Hematopoietic multipotent progenitor cell treated with erythropoietin and hydrocortisone succinate and interleukin-3 and kit ligand, for 8 days (in vitro differentiated cells): ENCODE data around the gene KIFBP.
"Not testable (repeated sequence)": the region's sequence is repeated elsewhere in the genome, so short reads cannot be mapped to it uniquely, and the experiment has no call there.

Experiments
- DNase-seq: peaks from one replicate; pipeline ENCODE4 v3.0.0-alpha.2; 2015

Gene KIFBP, protein sequence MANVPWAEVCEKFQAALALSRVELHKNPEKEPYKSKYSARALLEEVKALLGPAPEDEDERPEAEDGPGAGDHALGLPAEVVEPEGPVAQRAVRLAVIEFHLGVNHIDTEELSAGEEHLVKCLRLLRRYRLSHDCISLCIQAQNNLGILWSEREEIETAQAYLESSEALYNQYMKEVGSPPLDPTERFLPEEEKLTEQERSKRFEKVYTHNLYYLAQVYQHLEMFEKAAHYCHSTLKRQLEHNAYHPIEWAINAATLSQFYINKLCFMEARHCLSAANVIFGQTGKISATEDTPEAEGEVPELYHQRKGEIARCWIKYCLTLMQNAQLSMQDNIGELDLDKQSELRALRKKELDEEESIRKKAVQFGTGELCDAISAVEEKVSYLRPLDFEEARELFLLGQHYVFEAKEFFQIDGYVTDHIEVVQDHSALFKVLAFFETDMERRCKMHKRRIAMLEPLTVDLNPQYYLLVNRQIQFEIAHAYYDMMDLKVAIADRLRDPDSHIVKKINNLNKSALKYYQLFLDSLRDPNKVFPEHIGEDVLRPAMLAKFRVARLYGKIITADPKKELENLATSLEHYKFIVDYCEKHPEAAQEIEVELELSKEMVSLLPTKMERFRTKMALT

DNA sequence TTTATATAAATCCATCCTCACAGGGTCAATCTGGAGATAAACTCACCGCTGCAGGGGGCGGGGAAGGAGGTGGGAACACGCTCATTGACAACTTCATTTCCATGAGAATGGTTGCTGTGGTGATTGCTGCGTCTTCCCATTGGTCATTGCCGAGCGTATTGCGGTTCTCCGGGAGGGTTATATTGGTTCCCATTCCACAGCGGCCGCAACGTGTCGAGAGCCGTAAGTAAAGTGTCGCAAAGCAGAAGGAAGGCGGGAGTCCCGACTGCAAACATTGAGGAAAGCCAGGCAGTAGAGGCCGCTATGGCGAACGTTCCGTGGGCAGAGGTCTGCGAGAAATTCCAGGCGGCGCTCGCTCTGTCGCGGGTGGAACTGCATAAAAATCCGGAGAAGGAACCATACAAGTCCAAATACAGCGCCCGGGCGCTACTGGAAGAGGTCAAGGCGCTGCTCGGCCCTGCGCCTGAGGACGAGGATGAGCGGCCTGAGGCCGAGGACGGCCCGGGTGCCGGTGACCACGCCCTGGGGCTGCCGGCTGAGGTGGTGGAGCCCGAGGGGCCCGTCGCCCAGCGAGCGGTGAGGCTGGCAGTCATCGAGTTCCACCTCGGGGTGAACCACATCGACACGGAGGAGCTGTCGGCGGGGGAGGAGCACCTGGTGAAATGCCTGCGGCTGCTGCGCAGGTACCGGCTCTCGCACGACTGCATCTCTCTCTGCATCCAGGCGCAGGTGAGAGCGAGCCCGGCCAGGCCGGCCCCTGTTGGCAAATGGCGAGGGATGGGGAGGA is at the start of gene KIFBP:
Gene KIFBP (plus strand): TSS at position 274 of the 787 bp plus-strand sequence. CDS start 30 bp downstream, at position 304.
- DNase-seq, result peak; percentile 98

DNA sequence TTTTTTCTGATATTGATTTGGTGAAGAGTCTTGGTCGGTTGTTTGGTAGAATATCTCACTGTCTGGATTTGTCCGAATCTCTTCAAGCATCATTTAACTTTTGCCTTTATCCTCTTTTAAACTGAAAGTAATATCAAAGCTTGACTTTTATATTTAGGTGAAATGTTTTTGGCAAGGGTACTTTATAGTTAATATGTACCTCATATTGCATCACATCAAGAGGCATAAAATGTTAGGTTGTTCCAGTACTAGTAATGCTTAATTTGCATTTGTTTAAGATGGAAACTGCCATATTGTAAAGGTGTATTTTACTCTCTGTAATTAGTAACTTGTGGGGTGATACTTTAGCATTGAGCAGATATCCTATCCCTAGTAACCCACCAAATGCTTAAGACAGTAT is 49.7 kb upstream of the KIFBP start:
- DNase-seq, result no peak

DNA sequence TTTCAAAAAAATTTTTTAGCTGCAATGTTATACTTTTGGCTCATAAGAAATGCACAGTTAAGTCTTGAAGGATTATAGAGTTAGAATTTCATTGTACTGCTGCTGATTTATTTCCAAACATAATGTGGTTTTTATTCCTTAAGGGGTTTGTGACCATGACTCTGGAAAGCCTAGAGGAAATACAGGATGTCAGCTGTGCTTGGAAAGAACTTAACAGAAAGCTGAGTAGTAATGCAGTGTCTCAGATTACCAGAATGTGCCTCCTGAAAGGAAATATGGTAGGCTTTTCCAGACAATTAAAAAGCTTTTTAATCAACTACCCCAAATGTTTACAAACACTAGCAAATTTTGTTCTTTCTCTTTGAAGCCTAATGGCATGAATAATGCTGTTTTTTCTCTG is 47.7 kb upstream of the KIFBP start:
- DNase-seq, result not testable (repeated sequence)

DNA sequence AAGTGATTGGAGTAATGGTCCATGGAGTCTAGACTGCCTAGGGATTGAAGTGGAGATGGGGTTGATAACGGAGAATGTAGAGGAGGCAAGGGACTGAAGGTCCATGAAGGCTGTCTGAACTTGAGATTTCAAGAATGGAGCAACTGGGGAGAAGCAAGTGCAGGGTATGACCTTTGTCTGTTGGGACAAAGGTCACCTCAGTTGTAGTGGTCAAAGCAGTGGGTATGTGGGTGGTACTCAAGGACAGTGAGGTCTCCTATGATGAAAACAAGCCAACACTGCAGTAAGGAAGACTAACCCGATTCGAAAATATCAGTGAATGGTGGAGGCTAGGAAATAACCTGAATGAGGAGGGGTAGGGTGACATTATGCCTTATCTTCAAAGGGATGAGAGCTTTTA is 38.0 kb upstream of the KIFBP start:
- no peak for DNase-seq

DNA sequence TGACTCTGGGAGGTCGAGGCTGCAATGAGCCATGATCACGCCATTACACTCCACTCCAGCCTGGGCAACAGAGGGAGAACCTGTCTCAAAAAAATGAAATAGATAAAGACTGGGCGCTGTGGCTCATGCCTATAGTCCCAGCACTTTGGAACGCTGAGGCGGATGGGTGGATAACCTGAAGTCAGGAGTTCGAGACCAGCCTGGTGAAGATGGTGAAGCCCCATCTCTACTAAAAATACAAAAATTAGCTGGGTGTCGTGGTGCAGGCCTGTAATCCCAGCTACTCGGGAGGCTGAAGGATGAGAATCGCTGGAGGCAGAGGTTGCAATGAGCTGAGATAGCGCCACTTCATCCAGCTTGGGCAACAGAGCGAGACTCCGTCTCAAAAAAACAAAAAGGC is 33.7 kb upstream of the KIFBP start:
- no peak for DNase-seq

DNA sequence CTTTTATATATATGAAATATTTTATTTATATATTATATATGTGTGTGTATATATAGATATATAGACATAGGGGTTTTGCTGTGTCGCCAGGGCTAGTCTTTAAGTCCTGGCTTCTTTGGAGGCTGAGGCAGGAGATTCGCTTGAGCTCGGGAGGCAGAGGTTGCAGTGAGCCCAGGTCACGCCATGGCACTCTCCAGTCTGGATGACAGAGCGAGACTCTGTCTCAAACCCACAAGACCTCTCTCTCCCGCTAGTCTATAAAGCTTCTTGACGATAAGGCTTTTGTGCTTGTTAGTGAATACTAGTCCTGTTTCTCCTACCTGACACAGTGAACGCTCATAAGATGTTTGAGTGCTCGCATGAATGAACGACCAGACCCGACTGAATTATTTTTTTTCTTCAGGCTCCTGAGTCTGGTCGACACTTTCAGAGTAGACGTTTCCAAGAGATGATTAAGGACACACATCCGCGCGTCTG is 33.2 kb upstream of the KIFBP start:
- DNase-seq, result no peak

DNA sequence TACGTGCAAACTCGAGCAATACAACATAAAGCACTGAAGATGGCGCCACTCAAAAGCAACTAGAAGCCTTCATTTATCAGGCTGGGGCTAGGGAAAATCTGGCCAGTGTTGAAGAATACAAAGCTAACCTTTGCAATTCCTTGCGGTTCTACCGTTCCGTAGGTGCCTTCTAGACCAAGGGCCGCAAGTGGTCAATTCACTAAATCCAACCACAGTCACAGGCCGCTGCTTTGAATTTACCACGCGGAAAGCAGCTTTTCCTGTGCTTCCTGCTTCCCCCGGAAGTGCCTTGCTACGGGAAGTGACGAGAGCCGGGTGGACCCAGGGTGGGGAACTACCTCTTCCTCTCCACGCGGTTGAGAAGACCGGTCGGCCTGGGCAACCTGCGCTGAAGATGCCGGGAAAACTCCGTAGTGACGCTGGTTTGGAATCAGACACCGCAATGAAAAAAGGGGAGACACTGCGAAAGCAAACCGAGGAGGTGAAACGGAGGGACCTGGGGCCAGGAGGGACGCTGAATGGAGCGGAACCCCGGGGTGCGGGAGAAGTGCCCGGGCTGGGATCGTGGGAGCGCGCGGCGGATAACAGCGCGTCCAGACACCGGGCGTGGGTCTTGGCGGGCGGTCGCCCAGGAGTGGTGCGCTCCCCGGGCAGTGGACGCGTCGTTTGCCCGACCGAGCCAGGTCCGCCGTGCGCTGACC is 32.6 kb upstream of the KIFBP start, which contains the start of gene DDX21:
Gene DDX21 (plus strand): TSS at position 339 of the 701 bp plus-strand sequence. CDS start 56 bp downstream, at position 395.
- DNase-seq, result peak; percentile 96

DNA sequence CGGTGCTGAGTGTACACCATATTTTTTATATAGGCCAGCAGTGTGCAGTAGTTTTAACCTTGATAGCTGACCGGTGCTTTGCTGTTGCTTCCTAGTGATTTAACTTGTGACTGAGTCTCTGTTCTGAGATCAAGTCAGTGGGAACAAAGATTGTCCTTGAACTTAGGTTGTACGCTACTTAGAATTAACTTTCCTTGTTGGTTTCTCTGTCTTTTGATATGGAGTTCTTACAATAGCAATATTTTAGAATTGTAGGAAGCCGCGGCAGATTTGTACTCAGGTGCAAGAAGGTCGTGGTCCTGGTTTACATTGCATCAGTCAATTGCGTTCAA is 31.4 kb upstream of the KIFBP start:
- no peak for DNase-seq

DNA sequence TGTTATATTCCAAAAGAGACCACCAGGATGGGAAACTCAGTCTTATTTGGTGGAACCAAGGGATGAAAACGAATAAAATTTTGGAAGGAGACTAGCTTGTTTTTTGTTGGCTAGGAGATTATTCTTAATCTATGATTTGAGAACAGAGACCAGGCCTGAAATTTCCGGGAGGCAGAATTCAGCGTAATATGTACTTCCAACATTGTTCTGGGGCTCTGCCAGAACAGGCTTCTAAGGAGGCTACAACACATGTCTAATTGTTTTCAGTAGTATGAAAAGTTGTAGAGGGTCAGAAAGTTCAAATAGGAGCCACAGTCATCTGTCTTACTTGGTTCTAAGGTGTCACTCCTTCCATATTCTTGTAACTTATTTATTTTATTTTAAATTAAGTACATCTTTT is 30.9 kb upstream of the KIFBP start:
- peak; percentile 9 for DNase-seq

DNA sequence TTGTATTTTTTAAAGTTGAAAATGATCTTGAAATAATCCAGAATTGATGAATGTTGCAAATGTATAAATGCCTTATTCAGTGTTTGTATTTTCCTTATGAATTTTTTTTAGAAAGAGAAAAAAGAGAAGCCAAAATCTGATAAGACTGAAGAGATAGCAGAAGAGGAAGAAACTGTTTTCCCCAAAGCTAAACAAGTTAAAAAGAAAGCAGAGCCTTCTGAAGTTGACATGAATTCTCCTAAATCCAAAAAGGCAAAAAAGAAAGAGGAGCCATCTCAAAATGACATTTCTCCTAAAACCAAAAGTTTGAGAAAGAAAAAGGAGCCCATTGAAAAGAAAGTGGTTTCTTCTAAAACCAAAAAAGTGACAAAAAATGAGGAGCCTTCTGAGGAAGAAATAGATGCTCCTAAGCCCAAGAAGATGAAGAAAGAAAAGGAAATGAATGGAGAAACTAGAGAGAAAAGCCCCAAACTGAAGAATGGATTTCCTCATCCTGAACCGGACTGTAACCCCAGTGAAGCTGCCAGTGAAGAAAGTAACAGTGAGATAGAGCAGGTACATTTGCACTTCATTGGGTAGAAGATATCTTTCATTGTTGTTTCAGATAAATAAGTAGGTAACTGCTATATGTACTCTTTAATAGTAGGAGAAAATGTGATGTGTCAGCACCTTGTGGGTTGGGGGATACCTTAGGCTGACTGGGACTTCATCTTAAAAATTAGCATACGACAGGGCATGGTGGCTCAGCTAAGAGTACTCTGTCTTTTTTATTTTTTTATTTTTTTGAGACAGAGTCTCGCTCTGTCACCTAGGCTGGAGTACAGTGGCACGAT is 28.7 kb upstream of the KIFBP start:
- no peak for DNase-seq

DNA sequence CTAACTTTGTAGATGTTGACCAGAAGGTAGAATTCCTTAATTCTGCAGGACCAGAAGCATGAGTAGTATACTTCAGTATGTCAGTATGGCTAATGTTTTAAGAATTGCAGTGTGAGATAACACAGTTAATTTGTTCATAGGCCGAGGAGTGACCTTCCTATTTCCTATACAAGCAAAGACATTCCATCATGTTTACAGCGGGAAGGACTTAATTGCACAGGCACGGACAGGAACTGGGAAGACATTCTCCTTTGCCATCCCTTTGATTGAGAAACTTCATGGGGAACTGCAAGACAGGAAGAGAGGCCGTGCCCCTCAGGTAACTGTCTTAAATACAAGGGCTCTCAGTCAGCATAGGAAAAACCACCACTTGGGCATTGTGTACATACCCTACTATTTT is 25.5 kb upstream of the KIFBP start:
- DNase-seq, result no peak

DNA sequence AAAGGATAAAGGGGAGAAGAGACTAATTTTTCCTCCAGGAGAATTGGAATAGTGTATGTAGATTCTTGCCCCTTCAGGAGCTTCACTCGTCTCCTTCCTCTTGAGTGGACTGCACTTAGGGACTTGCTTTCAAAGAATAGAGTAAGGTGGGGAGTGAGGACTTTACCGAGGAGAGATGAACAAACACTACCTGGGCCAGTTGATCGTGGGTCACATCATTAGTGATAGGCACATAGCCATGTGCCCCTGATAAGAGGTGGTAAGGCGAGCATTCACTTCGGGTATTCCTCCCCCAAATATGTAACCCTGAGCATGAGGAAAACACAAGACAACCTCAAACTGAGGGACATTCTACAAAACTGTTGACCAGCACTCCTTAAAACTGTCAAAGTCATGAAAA is 14.6 kb upstream of the KIFBP start:
- DNase-seq, result no peak

DNA sequence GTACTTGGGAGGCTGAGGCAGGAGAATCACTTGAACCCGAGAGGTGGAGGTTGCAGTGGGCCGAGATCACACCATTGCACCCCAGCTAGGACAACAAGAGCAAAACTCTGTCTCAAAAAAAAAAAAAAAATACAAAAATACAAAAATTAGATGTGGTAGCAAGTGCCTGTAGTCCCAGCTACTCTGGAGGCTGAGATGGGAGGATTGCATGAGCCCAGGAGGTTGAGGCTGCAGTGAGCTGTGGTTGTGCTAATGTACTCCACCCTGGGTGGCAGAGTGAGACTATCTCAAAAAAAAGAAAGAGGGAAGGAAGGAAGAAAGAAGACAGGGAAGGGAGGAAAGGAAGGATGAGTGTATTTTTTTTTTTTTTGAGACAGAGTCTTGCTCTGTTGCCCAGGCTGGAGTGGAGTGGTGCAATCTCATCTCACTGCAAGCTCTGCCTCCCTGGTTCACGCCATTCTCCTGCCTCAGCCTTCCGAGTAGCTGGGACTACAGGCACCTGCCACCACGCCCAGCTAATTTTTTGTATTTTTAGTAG is 12.6 kb upstream of the KIFBP start:
- not testable (repeated sequence) for DNase-seq

DNA sequence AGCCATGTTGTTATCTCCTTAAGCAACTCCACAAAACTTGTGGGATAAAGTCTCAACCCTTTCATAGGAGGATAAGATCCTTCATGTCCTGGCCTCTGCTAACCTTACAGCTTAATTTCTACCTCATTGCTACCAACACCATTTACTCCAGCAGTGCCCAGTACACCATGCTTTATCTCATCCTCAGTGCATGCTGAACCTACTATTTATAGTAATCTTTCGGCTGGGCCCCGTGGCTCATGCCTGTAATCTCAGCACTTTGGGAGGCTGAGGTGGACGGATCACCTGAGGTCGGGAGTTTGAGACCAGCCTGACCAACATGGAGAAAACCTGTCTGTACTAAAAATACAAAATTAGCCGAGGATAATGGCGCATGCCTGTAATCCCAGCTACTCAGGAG is 8.9 kb upstream of the KIFBP start:
- not testable (repeated sequence) for DNase-seq

DNA sequence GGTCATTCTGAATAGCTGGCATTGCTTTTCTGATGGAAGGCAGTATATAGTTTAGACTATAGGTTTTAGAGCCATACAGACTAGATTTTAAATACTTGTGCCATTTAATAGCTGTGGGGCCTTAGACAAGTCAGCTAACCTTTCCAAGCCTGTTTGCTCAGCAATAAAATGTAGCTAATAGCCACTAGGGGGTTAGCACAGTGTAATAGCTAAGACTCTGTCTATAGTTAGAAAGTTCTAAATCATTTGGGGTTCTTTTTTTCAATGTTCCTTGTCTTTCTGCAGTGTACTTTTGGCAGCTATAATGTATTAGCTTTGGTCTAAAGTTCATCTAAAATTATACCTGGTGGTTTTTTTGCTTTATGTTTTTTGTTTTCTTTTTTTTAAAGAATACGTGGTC is 7.5 kb upstream of the KIFBP start:
- no peak for DNase-seq

DNA sequence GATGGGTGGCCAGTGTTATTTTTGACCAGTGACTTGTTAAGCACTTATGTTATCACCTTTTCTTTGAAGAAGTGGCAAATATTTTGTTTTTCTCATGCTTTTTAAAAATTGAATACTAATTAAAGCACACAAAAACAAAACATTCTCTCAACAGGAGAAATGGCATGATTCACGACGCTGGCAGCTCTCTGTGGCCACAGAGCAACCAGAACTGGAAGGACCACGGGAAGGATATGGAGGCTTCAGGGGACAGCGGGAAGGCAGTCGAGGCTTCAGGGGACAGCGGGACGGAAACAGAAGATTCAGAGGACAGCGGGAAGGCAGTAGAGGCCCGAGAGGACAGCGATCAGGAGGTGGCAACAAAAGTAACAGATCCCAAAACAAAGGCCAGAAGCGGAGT is 6.2 kb upstream of the KIFBP start:
- DNase-seq, result no peak

DNA sequence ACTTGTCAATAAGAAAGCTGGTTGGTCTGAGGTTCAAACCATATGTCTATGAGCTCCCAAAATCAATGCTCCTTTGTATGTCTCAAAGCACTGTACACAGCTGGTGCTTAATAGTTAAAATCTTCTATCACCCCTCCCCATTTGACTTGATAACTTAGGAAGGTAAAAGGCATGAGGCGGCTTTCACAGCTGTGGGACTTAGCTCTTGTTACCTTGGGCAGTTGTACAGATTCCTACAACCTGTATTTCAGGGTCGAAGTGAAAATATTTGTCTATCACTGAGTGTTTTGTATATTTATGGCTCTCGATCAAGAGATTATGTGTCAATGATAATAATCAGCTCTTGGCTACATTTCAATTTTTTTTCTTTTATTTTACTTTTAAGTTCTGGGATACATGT is 992 bp upstream of the KIFBP start:
- no peak for DNase-seq

DNA sequence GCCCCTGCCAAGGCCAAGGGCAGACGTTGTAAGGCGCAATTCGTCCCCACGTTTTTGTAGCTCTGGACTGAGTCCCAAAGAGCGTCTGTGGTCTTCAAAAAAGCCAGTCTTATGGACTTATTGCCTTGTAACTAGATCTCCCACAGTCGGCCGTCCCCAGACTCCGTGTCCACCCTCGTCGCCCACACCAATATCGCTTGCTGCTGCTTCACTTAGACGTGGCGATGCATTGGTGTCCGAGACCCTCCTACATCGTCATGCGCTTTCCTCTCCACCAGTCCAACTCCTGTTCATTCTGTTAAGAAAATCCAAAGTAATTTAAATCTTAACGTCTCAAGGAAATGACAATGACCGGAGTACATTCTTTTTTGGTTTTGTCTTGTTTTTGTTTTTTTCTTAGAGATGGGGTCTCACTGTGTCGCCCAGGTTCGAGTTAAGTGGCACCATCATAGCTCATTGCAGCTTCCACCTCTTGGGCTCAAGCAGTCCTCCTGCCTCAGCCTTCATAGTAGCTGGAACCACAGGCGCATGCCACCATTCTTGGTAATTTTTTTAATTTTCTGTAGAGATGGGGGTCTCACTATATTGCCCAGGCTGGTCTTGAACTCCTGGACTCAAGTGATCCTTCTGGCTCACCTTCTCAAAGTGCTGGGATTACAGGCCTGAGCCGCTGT is 851 bp downstream of the KIFBP start:
- DNase-seq, result peak; percentile 30

DNA sequence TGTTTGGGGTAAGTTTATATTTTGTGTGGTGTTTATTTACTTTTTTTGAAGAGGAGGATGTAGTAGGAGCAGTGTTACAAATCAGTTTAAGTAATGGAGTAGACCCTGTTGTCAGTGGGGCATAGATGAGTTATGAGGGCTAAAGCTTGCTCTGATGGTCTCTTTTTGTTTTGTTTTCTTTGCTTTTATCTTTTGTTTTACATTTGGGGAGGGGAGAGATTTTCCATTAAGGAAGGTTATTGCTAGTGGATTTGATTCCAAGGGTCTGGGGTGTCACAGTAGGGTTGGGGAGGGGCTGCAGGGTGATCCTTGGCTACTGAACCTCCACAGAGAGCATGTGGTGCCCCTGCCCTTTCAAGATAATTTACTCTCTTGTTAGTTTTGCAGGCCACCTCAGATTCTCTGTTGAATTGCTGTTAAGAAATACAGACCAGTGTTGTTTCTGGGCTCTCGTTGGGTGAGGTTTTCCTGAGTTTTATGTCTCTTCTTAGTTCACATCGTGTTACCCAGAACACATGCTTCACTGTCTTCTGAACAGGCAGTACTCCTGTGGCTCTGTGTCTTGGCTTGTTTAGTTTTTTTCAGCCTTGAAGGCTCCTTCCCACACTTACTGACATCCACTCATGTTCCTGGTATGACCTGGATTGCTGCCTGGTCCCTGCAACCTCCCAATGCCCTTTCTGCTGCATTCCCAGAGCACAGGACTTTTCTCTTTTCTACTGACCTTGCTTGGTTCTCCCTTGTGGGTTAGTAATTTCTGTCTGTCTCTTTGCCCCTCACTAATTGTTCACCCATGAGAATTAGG is 4.2 kb downstream of the KIFBP start:
- no peak for DNase-seq

DNA sequence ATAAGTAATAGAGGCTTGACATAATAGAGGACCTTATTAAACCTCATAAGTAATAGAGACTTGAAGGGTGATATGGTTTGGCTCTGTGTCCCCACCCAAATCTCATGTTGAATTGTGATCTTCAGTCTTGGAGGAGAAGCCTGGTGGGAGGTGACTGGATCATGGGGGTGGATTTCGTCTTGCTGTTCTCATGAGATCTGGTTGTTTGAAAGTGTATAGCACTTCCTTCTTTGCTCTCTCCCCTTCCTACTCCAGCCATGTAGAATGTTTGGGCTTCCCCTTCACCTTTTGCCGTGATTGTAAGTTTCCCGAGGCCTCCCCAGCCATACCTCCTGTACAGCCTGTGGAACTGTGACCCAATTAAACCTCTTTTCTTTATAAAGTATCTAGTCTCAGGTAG is 8.6 kb downstream of the KIFBP start:
- no peak for DNase-seq
